Activated CD8-positive, alpha-beta memory T cell treated with anti-CD3 and anti-CD28 coated beads, Interleukin-2, amount 50 U/mL, for 48 hours (primary cell): Measurements from ENCODE around the gene OR2T3.
"Not testable (repeated sequence)": the region's sequence is repeated elsewhere in the genome, so short reads cannot be mapped to it uniquely, and the experiment has no call there.

ENCODE experiments used
- DNase-seq: peaks from one replicate; pipeline ENCODE4 v3.0.0-alpha.2; 2020

The OR2T3 gene, protein sequence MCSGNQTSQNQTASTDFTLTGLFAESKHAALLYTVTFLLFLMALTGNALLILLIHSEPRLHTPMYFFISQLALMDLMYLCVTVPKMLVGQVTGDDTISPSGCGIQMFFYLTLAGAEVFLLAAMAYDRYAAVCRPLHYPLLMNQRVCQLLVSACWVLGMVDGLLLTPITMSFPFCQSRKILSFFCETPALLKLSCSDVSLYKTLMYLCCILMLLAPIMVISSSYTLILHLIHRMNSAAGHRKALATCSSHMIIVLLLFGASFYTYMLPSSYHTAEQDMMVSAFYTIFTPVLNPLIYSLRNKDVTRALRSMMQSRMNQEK

DNA sequence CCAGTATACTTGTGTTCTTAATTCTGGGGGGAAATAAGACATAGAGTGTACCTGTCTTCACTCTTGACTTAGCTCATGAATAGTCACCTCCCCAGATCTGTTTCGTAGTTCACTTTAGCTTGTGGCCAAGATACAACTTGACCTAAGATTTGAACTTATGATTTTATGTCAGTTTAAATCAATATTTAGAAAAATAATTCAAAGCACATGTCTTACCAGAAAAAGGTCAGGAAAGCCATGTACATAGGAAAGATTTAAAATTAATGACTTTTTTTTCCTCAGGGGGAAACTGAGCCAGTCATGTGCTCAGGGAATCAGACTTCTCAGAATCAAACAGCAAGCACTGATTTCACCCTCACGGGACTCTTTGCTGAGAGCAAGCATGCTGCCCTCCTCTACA lies at the start of gene OR2T3:
OR2T3 (plus strand) TSS at position 301 of the 400 bp plus-strand sequence; CDS start at position 301, 0 bp downstream.
- DNase-seq: not testable (repeated sequence)

DNA sequence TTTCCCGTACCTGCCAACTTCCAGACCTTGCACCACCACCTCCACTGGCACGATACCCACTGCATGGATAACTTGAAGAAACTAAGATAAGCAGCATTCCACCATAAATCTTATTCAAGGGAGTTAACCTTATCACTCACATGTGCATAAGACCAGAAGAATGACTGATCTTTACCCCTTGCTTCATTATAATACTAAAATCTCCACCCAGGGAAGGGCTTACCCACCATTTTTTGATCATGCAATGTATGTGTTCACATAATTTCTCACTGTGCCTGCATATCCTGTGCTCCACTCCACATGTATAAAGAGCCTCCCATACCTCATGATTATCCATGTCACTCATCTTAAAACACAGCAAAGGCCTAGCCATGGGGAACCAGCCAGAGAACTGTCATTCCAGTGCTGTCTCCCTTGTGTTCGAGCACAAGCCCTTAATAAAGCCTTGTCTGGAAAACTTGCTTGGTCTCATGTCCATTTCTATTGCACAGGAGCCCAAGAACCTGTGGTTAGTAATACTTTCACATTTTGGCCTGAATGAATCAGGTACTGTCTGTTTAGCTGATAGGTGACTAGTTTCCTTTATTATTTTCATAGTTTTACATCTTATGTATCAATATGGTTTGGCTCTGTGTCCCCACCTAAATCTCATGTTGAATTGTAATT lies 45.5 kb upstream of the OR2T3 start:
- not testable (repeated sequence) for DNase-seq

DNA sequence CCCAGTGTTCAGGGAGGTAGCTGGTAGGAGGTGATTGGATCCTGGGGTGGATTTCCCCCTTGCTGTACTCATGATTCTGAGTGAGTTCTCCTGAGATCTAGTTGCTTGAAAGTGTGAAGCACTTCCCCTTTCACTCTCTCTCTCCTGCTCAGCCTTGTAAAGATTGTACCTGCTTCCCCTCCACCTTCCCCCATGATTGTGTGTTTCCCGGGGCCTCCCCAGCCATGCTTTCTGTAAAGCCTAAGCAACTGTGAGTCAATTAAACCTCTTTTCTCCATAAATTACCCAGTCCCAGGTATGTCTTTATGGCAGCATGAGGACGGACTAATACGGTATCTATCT lies 45.0 kb upstream of the OR2T3 start:
- DNase-seq: not testable (repeated sequence)

DNA sequence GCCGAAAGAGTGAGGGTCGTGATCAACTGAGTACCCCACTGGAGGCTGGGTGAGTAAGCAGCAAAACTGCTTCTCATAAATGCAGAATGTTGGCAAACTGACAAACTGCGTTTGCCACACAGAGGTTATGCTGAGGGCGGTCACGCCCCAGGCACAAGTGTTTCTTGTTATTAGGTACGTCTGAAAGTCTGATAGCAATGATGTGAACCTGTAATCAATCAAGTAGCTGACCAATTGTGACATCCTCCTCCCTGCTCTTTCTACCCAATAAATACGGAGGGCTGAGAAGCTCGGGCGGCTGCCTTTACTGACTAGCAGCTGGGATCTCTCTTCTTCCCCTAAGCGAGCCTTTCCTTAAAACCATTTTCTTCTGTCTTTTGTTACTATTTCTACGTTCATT lies 41.5 kb upstream of the OR2T3 start:
- not testable (repeated sequence) for DNase-seq

DNA sequence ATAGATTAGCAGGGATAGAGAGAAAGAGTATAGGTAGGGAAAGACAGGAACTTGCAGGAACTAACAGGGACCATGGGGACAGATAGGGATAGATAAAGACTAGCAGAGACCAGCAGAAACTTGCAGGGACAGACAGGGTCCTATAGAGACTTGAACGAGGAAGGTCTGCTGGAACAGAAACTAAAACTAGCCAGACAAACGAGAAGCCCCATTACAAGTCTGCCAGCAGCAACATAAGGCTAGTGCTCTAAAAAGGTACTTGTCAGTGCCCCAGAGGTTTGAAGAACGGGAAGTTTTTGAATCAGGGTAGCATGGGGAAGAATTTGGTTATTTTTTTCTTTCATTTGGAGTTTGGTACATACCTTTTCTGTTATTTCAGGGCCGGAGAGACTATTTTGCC lies 41.0 kb upstream of the OR2T3 start:
- DNase-seq: not testable (repeated sequence)

DNA sequence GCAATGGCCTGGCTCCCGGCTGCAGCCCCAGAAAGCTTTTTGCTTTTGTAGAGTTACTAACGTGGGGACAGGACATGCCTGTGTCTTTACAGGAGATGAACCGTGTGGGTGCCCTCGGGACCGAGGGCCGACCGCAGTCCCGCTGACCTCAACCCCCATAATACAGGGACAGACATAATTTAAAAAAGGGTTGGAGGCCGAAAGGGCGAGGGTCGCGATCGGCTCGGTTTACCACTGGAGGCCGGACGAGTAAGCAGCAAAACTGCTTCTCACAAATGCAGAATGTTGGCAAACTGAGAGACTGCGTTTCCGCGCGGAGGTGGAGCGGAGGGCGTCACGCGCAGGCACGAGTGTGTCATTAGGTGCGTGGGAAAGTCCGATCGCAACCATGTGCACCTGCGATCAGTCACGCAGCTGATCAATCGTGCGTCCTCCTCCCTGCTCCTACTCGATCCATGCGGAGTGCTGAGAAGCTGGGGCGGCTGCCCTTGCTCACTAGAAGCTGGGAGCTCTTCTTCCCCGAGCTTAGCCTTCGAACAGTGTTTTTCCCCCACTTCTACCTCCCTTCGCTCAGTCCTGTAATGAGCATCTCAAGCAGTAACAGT lies 39.2 kb upstream of the OR2T3 start:
- not testable (repeated sequence) for DNase-seq

DNA sequence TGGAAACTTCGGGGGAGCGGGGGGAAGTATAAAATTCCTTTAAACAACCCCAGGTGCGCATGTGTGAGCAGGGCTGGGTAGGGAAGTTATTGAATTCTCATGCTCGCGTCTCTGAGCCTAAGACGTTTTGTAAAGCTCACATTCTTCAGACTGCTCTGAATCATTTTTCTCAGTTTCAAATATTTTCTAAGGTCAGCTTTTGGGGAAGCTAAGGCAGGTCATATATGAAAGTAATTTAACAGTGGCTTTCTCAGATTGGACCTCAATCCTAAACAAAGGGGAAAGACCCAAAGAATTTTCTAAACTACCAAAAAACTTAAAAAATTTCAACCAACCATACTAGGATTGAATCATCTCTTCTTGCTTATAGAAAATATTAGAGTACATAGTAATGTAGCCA lies 38.2 kb upstream of the OR2T3 start:
- DNase-seq: not testable (repeated sequence)

DNA sequence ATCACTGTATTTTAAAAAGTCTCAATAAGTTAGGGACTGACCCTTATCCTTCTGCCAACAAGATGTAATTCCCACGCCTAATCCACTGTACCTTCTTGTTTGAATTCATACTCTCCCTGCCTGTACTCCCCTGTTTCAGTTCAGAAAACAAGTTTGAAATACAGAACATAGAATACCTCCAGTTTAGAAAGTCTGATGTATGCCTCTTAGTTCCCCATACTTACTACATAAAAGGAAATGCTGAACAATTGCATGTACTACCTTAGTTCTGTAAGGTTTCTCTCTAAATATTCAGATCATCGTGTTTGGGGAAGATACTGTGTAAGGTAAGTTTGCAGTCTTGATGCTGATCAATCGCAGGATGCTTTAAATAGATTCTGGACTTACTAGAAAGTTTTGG lies 36.8 kb upstream of the OR2T3 start:
- not testable (repeated sequence) for DNase-seq

DNA sequence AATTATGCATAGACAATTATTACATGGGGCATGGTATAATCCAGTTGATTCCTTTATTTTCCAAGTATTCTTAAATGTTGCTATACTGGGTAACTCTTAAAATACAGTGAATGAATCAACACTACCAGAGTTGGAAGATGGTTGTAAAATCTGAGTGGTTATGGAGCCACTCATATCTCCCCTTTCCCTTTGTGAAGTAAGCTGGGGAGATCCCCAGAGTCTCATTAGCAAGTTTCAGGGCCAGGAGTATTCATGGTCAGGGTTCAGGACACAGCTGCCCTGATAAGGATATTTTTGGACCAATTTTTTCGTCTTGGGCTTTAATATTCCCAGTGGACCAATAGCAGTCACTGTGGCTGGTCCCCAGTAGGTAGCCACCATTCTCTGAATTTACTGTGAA lies 34.5 kb upstream of the OR2T3 start:
- DNase-seq: not testable (repeated sequence)

DNA sequence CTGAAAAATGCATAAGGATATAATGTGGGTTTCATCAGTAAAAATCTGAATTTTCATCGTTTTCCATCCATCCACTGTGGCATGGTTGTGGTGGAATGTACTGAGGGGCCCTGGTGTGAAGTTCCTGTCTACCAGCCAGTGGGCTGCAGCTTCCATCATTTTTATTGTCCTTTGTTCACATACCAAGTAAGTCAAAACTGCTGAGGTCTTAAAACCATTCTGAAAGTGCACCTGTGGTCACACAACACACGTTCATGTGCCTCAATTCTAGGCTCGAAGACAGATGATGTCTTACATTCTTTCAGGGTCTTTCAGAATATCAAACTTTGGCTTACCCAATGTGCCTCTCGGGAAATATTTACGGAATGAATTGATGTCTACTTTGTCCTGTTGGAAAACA lies 33.9 kb upstream of the OR2T3 start:
- DNase-seq: not testable (repeated sequence)

DNA sequence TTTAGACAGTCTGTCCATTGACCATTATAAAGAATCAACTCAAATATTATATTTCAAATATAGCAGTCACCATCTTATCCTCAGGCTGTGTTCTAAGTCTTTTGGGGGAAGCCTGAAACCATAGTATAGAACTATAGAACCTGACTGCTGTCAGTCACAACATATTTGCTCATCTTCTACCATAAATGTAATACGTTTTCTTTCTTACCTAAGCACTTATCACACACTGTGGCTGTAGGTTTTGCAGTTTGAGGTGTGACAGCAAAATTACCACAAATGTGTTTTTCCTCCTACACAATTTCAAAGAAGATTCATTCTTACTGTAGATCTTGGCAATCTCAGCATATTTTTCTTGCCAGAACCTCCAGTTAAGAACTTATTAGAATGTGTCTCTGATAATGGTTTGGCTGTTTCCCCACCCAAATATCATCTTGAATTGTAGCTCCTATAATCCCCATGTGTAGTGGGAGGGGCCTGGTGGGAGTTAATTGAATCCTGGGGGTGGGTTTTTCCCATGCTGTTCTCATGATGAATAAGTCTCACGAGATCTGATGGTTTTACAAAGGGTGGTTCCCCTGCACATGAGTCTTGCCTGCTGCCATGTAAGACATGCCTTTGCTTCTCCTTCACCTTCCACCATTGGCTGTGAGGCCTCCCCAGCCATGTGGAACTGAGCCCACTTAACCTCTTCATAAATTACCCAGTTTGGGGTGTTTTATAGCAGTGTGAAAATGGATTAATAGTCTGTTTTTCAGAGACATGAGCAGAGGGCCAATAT lies 30.5 kb upstream of the OR2T3 start:
- not testable (repeated sequence) for DNase-seq

DNA sequence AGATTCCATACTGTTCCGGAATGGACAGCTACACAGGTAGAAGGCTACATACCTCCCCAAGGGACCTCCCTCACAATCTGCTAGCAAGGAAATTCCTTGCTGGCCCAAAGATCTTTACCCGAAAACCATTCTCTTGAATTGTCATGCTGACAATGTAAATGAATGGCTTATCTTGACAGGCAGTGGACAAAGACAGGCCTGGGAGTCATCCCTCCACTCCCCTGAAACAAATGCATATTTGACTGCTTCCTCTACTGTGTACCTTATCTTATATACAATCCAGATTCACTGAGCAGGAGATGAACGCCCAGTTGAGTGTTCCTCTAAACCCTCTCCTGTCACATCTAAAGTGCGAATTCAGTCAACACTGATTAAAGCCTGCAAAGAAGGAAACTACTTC lies 28.5 kb upstream of the OR2T3 start:
- not testable (repeated sequence) for DNase-seq

DNA sequence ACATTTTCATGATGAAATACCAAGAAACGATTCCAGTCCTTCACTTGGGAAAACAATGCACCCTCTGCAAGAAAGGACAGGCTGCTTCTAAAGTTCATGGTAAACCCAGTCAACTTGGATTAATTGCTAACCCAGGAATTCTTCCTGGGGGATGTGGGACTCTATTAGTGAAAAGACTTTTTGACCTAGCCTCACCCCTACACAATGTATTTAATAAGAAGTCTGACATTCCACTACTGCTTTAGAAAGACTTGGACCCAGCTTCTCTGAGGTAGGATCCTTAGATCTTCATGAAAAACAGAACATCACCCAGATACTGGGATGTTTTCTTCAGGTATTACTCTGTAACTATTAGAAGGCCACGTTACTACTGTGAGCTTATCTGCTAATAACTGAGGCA lies 27.8 kb upstream of the OR2T3 start, which contains the start of gene OR2T2:
OR2T2 (plus strand) TSS at position 239 of the 400 bp plus-strand sequence. CDS start 7,161 bp downstream, outside the sequence.
- not testable (repeated sequence) for DNase-seq

DNA sequence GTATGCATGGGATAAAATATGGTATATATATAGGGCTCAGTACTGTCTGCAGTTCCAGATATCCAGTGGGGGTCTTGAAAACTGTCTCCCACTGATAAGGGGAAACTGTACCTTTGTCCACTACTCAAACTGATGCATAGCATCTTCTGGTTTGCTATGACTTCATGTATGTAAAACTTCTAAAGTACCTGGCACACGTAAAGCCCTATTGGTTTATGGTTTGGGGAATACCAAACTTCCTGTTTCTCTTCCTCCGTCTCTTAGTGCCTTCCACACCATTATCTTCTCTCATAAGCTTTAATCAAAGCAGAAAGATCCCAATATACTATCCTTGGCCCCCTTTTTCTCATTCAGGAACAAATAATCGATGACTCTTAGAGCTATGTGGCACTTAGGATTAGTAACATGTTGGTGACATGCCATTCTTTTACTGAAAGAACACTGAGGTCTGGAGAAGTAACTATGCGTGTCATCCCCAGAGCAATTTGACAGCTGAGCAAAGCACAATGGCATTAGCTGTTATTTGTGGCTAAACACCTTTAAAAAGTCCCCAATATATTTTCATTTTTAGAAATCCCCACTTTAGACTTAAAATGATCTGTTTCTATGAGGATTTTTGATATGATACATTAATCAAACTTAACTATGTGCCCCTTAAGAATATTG lies 24.6 kb upstream of the OR2T3 start:
- not testable (repeated sequence) for DNase-seq

DNA sequence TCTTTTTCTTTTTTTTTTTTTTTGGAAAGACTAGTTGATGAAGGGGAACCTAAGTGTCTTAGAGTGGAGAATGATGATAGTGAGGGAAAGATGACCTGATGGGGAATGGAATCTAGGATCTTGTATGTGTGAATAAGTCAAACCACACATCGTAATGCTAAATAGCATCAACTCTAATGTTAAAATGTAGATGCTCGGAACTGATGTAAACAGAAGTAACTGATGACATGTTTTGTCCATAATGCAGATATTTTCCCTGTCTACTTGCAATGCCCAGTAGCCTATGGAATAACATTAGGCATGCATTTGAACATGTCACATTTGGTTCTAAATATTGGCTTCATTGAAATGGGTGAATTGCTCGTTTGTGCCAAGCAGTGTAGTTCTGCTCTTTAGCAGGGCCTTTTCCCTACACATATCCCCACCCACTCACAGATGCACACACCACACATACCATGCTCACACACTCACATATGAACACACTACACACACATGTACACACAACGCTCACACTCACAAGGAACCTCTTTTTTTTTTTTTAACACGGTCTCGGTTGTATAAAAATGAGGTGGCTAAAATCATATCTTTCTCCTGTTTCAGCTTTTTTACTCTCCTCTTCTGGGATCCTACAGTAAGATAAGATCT lies 23.2 kb upstream of the OR2T3 start:
- not testable (repeated sequence) for DNase-seq

DNA sequence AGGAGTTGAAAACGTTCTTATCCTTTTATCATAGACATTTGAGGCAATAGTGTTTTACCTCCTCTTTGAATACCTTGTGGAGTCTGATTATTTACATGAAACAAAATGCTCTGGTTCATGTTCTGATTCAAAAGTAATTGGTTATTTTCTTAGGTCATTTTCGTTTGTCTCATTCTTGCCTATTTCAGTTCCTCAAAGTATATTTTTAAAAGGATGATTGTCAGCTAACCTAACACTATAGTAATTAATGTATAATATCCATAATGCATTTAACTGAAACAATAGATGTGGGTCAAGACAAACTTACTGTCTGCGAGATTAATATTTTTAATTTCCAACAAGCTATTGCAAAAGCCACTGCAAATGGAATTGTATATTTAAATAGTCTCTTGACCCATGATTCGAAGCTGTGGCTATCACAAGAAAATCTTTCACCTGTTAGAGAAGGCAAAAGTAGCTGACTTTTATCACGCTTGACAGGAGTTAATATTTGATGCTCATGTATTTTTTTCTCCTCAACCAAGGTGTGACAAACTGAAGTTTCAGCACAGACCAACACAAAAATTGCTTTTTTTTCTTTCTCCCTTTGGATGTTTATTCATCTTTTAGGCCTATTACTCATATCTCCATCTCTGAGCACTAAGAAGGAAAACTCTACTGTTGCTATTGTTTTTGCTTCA lies 22.5 kb upstream of the OR2T3 start:
- DNase-seq: not testable (repeated sequence)

DNA sequence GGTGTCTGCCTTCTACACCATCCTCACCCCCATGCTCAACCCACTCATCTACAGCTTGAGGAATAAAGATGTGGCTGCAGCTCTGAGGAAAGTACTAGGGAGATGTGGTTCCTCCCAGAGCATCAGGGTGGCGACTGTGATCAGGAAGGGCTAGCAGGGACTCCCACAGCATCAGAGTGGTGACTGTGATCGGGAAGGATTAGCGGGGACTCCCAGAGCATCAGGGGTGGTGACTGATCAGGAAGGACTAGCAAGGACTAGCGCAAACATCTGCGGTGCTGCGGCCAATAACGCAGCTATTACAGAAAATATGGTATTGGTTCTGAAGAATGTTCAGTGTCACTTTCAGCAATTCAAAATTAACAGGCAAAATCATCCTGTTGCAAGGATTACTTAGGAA lies 19.5 kb upstream of the OR2T3 start:
- DNase-seq: not testable (repeated sequence)

DNA sequence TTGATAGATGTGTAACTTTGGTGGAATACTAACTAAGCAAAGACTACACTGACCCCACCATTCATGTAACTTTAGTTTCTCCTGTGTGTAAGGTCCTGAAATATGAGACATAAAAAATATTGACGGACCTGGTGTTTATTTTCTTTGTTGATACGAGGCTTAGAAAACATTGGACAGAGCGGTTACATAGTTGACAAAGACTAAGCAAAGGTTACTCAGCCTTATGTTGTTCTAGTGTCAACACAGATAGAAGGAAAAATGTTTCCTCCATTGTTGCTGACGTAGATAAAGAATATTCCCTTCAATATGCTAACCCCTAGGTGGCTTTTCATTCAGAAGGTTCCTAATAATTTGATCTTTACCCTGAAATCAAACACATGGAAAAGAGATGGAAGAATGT lies 18.1 kb upstream of the OR2T3 start:
- not testable (repeated sequence) for DNase-seq

DNA sequence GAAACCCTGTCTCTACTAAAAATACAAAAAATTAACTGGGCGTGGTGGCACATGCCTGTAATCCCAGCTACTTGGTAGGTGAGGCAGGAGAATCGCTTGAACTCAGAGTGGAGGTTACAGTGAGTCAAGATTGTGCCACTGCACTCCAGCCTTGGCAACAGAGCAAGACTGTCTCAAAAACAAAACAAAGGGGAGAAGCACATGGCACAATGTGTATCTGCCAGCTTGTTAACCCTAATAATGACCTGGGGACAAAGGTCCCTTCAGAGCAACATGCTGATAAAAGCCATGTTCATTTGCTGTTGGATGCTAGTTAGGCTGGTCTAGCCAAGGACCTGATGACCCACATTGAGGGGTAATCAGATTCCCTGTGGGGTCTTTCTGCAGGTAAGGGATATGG lies 16.5 kb upstream of the OR2T3 start:
- not testable (repeated sequence) for DNase-seq

DNA sequence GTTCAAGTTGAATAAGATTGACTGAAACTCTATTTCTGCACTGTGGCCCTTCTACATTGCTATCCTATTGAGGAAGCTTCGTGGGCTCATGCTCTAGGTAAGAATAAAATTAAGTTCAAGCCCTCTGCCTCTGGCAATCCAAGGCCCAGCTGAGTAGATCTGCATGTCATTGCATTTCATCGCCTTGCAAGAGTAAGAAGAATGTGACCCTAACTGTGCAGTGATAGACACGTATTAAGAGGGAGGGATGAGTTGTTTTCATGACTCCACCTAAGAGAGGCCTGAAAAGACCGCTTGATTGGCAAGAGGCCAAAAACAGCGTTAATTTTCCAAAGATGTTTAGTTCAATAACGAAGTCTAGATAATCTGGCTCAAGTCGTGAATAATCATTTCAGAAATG lies 14.0 kb upstream of the OR2T3 start:
- not testable (repeated sequence) for DNase-seq

DNA sequence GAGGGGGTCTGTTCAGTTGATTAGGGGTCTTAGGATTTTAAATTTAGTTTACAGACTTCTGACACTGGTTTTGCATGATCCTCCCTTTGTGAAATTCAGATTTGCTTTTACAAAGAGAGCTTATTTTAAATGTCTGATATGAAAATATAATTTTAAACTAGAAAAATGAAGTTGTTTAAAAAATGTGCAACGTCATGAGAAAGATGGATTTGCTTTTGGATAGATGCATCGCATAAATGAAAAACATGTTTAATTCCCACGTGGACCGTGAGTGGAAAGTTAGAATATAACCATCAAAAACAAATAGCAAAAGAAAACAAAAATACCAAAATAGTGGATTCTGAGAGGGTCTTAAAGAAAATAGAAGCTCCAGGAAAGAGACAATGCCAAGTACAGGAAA lies 2.0 kb upstream of the OR2T3 start:
- DNase-seq: no peak
